CD4-positive, alpha-beta T cell treated with Interleukin-6 at 100 ng/mL for 8 hours (primary cell): Measurements from ENCODE around the gene CLPSL1.

ENCODE experiments used
- DNase-seq: peaks from one replicate; pipeline ENCODE4 v3.0.0-alpha.2; 2020; ENCODE audit warnings: mixed read lengths, low spot score

The CLPSL1 gene

DNA sequence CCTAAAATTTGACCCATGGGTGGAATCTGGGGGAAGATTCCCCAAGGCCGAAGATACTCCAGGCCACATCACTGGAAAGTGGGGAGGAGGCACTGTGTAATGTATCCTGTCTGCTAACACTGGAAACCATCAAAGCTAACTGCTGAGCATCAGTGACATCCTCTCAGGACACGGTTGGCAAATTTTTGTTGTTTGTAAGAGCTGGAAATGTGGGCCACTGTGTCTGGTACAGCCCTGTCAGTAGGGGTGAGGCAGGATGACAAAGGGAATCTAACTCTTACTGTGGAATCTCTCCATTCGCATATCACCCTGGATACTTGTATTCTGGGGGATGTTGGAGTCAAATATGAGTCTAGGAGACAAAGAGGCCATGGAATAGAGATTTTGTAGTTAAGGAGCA, 21.4 kb upstream of the CLPSL1 start:
- no peak for DNase-seq

DNA sequence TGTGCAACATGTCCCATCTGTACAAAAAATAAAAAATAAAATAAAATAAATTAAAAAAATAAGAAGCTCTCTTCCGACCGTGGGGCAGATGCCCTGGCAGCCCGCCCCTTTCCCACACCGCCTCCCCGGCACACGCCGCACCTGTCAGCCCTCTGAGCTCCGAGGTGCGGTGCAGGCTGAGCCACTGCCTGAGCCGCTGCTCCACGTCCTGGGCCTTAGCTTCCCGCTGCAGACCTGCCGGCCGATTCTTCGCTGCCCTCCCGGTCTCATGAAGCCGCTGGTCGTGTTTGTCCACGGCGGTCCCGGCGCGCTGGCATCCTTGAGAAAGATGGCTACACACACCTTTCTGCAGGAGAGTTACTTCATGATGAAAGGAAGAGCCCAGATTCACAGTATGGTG, 15.1 kb upstream of the CLPSL1 start:
- no peak for DNase-seq

DNA sequence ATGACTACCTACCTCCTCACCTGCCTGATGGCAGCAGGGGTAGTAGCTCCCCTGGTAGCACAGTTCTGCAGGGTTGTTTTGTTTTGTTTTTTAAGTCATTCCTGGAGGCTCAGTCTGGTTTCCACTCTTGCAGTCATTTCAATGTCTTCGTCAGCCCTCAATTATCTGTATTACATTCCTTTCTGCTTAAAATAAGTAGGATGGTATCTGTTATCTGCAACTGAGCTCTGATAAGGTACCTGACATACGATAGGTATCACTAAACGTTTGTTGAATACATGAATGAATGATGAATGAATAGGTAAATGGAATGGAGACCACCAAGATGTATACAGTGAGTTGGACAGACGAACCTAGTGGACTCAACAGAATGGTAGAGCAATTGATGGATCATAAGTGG, 11.6 kb upstream of the CLPSL1 start:
- DNase-seq, result no peak

DNA sequence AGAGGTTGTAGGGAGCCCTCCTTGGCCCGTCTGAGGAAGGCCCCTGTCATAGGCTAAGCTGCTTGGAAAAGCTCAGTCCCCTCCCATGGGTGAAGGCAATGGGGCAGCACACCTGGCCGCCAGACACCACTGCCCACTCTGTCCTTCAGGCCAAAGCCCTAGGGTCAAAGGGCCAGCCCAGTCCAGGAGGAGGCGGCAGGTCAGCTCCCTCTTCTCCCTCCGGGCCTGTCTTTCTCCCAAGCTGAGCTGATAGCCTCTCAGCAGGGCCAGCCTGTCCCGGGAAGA, 9.5 kb upstream of the CLPSL1 start:
- no peak for DNase-seq

DNA sequence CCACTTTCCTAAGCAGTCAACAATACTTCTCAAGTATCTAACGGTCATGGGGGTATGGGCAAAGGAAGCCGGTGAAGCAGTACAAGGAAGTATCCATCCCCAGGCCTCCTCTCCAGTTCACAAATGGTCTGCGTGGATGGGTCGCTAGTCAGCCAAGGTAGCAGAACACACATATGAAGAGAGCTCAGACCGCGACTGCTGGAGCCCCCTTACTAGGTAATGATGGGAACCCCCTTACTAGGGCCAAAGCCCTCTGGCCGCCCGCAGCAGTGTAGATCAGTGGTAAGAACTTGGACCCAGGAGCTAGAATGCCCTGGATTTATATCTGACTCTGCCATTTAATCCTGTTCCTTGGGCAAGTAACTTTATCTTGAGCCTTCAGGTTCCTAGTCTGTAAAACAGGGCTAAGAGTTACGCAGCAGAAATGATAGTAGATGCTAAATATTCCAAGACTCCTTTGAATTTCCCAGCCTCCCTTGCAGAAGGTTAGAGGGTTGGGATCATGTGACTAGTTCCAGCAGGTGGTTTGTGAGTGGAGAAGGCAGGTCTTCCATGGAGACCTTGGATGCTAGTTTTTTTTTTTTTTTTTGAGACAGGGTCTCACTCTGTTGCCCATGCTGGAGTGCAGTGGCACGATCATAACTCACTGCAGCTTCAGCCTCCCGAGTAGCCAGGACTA, 6.6 kb upstream of the CLPSL1 start:
- no peak for DNase-seq

DNA sequence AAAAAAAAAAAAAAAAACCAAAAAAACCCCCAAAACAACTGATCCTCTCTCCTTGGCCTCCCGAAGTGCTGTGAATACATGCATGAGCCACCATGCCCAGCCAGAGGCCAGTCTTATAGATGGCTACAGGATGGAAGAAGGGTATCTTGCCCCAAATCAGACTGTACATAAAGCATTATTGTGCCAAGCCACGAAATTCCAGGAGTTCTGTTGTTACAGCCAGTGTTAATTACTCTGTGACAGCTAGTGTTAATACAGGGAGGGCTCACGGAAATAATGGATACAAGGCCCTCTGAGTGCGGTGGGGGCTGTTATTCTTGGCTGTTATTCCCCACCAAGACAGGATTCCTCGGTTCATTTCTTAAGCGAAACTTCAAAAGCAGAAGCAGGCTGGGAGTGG, 5.8 kb upstream of the CLPSL1 start:
- no peak for DNase-seq

DNA sequence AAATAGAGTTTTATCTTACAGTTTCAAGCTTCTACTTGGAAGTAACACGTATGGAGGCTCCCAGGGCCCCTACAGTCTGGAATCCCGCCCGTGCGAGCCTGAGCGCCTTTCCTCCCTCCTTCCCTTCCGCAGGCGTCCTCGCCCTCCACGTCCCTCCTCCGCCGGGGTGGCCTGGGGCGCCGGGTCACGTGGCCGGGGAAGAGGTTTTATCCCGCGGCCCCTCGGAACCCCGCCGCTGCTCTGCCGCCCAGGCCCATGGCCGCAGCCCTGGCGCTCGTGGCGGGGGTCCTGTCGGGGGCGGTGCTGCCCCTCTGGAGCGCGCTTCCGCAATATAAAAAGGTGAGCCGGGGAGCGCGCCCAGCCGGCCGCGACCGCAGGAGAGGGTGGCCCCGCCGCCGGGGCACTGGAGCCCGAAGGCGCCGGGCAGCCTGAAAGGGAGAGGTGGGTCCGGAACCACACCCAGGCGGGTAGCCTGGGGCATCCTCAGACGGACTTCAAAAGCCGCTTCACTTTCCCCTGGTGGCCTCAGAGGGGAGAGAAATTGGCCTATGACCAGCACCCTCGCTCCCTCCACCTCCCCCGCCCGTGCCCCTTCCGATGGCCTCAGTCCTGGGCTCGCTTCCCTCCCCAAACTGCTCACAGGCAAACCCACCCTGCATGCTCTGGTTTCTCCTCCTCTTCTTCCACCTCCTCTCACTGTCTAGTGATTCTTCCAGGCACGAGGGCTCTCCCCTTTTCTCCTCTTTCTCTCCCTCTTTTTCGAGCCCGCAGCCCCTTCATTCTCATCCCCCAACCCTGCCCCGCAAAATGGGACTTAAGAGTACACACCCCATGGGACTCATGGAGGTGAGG, 4.2 kb upstream of the CLPSL1 start, which contains the start of gene CLPSL2:
Gene CLPSL2, plus strand, starts transcription at position 235 of the 852 bp plus-strand sequence. Its CDS starts 21 bp downstream, at position 256.
- no peak for DNase-seq

DNA sequence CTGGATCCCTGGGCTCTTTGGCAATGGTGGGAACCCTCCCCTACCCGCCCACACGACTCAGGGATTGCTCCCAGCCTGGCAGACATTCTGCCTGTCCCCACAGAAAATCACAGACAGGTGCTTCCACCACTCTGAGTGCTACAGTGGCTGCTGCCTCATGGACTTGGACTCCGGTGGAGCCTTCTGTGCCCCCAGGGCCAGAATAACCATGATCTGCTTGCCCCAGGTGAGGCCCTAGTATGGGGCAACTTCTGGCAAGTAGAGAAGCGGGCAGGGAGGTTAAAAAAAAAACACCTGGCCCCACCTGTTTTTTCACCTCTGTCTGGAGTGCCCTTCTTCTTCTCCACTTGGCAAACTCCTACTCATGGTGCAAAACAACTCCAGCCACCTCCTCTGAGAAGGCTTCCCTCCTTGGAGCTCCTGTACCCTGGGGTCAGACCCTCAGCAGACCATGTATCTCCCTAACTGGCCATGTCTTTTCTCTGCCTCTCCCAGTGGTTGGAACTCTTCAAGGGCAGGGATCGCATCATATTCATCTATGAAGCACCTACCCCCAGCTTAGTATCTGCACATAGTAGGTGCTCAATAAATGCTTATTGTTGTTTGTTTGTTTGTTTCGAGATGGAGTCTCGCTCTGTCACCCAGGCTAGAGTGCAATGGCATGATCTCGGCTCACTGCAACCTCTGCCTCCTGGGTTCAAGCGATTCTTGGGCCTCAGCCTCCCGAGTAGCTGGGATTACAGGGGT, 3.3 kb upstream of the CLPSL1 start:
- no peak for DNase-seq

DNA sequence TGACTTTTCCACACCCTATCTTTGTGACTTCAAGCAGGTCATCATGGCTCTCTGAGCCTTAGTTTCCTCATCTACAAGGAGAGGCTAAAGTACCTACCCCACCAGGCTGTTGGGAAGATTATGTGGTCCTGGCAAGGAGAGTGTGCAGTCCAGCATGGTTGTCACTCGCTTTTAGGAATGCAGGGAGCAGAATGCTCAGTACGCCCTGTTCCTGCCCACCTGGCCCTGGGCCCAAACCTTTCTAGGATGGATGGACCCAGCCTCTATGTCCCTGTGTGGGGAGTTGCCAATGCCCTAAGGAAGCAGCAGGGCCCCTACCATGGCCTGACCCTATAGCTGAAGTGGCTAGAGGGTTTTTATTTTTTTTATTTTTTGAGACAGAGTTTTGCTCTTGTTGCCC, 2.4 kb upstream of the CLPSL1 start:
- DNase-seq, result no peak

DNA sequence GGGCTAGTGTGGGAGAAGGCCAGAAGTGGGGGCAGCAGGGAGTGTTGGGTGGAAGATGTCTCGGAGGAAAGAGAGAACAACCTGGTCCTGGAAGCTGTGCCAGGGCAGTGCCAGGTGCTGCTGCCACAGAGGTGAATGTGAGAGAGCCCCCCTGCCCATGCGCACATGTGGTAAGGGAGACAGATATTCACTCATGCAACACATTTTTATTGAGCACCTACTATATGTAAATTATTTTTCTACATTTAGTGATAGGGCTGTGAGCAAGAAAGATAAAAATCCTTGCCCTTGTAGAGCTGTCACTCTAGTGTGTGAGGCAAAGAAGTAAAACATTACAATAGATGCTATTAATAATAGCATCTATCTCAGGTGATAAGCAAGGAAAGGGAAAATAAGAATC, 471 bp downstream of the CLPSL1 start:
- DNase-seq, result no peak

DNA sequence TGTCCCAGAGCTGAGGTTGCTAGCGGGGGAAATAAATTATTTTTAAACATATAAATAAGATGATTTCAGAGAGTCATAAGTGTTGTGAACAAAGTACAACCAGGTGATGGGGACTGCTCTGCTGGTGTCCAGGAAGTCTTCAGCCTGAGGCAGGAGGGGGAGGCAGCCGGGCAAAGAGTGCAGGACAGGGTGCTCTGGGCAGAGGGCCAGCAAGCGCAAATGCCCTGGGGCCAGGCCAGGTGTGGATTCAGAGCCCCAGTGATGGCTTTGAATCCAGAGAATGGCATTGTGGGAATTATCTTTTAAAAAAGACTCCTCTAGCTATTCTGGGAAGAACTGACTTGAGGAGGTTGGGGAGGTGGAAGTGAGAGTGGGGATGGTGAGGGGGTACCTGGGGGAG, 1.6 kb downstream of the CLPSL1 start:
- no peak for DNase-seq

DNA sequence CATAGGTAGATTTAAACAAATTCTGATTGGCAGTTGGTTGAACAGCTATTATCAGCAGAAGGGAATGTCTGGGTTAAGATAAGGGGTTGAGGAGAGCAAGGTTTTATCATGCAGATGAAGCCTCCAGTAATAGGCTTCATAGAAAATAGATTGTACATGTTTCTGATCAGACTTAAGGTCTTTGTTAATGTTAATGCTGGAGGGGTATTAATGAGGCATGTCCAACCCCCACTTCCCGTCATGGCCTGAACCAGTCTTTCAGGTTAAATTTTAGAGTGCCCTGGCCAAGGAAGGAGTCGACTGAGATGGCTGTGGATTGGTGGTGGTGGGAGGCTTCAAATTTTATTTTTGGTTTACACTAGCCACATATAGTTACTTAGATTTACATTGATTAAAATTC, 3.4 kb downstream of the CLPSL1 start:
- DNase-seq, result no peak

DNA sequence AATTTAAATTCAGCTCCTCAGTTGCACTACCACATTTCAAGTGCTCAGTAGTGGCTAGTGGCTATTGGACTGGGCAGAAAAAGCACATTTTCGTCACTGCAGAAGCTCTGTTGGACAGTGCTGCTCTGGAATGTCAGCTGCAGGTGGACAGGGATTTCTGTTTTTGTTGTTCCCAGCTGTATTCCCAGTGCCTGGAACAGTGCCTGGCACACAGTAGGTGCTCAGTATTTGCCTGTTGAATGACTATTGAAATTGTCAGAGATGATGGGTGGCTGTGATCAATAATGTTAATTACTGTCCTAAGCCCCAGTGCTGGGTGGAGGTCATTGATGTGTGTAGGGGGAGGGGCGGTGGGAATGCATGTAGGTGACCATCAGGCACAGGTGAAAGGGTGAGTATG, 5.5 kb downstream of the CLPSL1 start:
- no peak for DNase-seq

DNA sequence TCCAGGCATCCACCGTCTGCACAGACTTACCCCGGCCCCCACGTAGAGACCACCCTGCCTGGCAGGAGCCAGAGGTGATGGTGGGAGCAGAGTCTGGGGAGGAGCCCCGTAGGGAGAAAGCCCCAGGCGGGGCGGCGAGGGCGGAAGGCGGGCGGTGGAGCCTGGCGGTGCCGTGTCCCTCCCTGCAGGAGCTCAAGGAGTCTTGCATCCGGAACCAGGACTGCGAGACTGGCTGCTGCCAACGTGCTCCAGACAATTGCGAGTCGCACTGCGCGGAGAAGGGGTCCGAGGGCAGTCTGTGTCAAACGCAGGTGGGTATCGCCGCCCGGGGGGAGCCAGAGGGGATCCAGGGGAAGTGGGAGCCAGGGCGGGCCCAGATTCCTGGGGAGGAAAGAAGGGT, 6.0 kb downstream of the CLPSL1 start:
- no peak for DNase-seq

DNA sequence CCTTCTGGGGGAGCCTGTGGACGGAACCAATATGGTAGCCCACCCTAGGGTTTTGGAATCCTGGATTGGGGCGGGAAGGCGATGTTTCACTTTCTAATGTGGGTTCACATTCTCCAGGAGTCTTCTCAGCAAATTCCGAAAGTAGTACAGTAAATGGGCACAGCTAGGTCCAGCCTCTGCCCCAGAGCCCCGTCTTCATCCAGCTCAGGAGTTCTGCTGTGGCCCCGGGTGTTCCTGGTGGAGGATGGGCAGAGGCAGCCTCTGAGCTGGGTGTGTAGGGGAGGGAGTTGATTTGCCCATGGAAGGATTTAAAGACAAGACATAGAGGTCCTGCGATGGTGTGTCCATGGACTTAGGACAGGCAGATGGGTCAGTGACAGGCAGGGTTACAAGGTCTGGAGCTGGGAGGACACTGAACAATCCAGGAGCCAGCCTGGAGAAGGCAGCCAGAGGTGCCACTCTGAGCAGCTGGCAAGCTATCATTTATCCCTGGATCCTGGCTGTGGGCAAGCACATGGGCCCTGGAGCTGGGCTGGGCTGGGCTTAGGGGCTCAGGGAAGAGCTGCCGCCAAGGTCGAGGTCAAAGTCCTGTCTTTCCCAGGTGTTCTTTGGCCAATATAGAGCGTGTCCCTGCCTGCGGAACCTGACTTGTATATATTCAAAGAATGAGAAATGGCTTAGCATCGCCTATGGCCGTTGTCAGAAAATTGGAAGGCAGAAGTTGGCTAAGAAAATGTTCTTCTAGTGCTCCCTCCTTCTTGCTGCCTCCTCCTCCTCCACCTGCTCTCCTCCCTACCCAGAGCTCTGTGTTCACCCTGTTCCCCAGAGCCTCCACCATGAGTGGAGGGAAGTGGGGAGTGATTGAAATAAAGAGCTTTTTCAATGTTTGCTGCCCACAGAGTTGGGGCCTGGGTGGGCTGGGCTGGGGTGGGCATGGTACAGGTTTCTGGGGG, 6.7 kb downstream of the CLPSL1 start:
- DNase-seq, result no peak

DNA sequence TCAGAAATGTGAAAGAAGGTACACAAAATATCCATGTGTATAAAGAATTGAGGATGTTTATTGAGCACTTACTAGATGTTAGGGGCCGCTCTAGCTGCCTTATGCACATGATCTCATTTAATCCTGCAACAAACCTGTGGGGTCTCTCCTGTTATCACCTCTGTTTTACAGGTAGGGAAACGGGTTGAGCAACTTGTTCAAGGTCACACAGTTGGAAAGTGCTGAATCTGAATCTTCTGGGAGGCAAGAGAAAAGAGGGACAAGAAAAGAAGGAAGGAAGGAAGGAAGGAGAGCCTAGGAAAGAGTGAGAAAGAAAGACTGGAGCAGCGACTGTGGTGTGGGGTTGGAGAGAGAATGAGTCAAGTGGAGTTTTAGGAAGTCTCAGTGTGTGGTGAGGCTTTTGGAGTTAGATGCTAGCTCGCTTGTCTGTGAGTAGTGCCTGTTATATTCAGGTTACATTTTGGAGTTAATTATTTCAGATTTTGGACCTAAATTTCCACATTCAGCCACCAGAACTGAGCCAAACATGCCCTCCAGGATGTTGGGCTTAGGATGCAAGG, 7.7 kb downstream of the CLPSL1 start:
- DNase-seq, result no peak

DNA sequence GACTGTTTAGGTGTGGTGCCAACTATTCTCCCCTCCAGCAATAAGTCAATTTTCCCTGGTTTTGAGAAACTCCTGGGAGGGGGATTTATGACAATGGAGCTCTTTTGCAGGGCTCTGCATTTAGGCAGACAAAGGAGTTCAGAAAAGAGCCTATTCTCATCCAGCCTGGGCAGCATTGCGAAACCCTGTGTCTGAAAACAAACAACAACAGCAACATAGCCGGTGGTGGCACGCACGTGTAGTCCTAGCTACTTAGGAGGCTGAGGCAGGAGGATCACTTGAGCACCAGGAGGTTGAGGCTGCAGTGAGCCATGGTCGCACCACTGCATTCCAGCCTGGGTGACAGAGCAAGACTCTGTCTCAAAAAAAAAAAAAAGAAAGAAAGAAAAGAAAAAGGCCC, 9.9 kb downstream of the CLPSL1 start:
- DNase-seq, result no peak

DNA sequence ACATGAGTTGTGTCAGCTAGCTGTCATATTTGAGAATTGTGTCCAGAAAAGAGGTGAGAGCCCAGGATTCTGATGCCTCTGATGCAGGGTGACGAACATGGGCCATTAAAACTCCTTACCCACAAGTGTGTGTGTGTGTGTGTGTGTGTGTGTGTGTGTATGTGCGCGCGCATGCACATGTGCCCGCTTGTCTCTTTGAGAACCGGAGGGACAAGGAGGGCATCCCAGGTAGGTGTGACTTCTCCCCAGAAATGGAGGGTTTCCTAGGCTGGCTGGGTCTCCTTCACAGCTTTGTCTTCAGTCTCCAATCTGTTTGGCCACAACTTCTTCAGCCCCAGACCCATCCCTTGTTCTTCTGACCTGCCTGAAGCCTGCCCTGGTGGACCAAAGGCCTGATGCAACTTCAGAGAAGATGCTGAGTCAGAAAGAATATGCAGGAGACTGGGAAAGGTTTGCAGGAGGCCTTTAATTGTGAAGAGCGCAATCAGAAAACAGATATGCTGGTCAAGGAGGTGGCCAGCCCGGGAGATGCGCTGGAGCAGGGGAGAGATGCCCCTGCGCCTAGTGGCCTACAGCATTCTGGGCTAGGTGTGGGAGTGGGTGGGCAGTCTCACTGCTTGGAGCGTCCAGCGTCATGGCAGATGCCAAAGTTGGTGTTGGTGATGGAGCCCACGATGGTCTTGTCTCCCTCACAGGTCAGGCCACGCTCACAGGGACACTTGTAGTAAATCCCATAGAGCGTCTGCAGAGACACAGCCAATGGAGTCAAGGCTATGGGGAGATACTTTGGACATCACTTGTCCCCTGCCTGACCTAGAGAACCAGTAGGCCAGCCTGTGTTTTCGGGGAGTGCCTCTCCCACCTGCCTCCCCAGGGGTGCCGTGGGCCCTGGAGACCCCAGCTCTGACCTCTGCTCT, 14.0 kb downstream of the CLPSL1 start:
- no peak for DNase-seq

DNA sequence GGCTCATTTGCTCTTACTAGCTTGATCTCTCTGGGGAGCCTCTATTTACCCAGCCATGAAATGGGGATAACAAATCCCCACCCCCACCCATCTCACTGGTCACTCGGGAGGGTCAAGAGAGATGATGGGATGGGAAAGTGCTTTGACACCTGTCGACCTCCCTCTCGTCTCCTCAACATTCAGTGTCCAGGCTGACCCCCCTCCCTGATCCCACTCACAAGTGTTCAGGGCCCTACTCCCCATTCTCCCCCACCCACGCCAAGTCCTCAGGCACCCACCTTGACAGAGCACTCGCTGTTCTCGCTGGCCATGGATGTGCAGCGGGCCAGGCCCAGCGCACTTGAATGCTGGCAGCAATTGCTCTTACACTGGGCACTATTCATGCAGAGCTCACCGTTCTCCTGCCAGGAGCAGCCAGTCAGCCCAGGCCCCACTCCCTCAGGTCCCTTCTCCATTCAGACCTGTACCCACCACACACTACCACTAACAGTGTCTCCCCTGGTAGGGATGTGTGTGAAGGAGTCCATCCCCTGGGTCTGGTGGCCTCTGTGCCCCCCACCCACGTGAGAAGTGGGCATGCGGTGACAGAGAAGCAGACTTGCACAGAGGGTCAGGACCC, 14.7 kb downstream of the CLPSL1 start:
- no peak for DNase-seq

DNA sequence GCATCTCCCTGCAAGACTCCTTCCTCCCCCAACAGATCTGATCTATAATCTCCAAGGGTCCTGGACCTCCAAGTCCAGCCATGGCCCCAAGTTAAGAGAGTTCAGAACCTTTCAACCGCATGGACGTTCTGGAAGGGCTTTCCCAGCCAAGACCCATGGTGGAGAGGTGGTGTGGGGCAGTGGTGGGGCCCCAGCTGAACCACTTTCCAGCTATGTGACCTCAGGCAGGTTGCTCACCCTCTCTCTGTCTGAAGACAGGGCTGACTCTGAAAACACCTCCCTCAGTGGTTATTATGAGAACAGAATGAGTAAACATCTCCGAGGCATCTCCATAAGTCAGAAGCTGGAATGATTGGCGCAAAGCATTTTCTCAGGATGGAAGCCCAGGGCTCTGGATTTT, 15.4 kb downstream of the CLPSL1 start:
- no peak for DNase-seq
